MCF 10A (cell line): ENCODE results near the gene ADAM10. TPM values are rescaled to one million over a fixed set of nuclear protein-coding genes. Genes with fewer than 3 reads are reported as not detected.

ENCODE experiments used
- BruUV-seq: library from RNA; stranded (reverse); fragments of 400-500 nt; replicated peaks from 2 replicates; lab custom pipeline; 2021; lab: Mats Ljungman, UMichigan
- CTCF ChIA-PET: fragments of 300-600 bp; sonication (Branson Sonifier 250); formaldehyde crosslinking; extraction: SDS; loops from one replicate; lab custom pipeline; 2021; ENCODE audit warnings: antibody characterized with exemption, inconsistent platforms; lab: Yijun Ruan, JAX
- POLR2A ChIA-PET: fragments of 300-600, 350-650 bp; sonication (Branson Sonifier 250); formaldehyde crosslinking; extraction: SDS; loops from one replicate; lab custom pipeline; 2020; ENCODE audit warnings: antibody characterized with exemption, inconsistent platforms; lab: Yijun Ruan, JAX
- DNase-seq: peaks from one replicate; pipeline ENCODE4 v3.0.0-alpha.2; 2018; ENCODE audit not compliant: unreplicated experiment
- H3K27ac Mint-ChIP-seq: one replicate; pipeline ENCODE4 v1.8.0; 2022; ENCODE audit warnings: mild to moderate bottlenecking, low read depth, mixed read lengths; ENCODE audit not compliant: unreplicated experiment
- H3K27me3 Mint-ChIP-seq: one replicate; pipeline ENCODE4 v1.8.0; 2022; ENCODE audit warnings: mixed read lengths; ENCODE audit not compliant: insufficient read depth, unreplicated experiment
- H3K36me3 Mint-ChIP-seq: one replicate; pipeline ENCODE4 v1.8.0; 2022; ENCODE audit warnings: mild to moderate bottlenecking, moderate library complexity, mixed read lengths; ENCODE audit not compliant: insufficient read depth, unreplicated experiment
- H3K4me1 Mint-ChIP-seq: one replicate; pipeline ENCODE4 v1.8.0; 2022; ENCODE audit warnings: mixed read lengths; ENCODE audit not compliant: insufficient read depth, unreplicated experiment
- H3K4me3 Mint-ChIP-seq: one replicate; pipeline ENCODE4 v1.8.0; 2022; ENCODE audit warnings: mild to moderate bottlenecking, moderate library complexity, mixed read lengths; ENCODE audit not compliant: unreplicated experiment
- H3K9me3 Mint-ChIP-seq: one replicate; pipeline ENCODE4 v1.8.0; 2022; ENCODE audit warnings: mixed read lengths; ENCODE audit not compliant: unreplicated experiment
- CTCF ChIP-seq: fragments of 200-600 bp; IDR thresholded peaks from one replicate; pipeline ENCODE4 v1.8.0; 2022; ENCODE audit warnings: antibody characterized with exemption, mild to moderate bottlenecking; ENCODE audit not compliant: unreplicated experiment
- intact Hi-C: fragments of 100-400 bp; cut with micrococcal nuclease; formaldehyde crosslinking; loops from 2 replicates; pipeline ENCODE4 v1.14.1; 2022
- total RNA-seq: library from RNA; stranded (reverse); gene quantifications from 2 replicates; pipeline ENCODE4 v1.2.3, GENCODE V29; 2022

ADAM10 gene
- total RNA-seq, 1 experiment from 2014 or later: 87.5 TPM

GRCh38 chr15:58639002-58639756, 110.3 kb downstream of the ADAM10 start:
- Mint-ChIP-seq H3K27me3 (no peaks in the 10 kb centered on the region), H3K4me1 (no peaks in the 10 kb centered on the region), H3K4me3 (no peak overlapping the region), H3K27ac (no peak overlapping the region), H3K36me3 (peaks cover 20% of the 10 kb centered on the region), H3K9me3 (no peaks in the 10 kb centered on the region)
- no TSS peak for BruUV-seq
- CTCF ChIA-PET: interaction anchor here (0.6 kb wide), 1 partner anchor 427 kb away, joined by 3 read pairs; no protein-coding TSS in a partner anchor
- intact Hi-C loops: no loop called here
- no peak for TF ChIP-seq CTCF
- POLR2A ChIA-PET: interaction anchor here (0.6 kb wide), 2 partner anchors 21 to 127 kb away, joined by 3 to 5 read pairs; no protein-coding TSS in a partner anchor
- DNase-seq: no peak

- no TSS peak for BruUV-seq
- DNase-seq: no peak
- intact Hi-C loops: no loop called here
- H3K9me3 Mint-ChIP-seq: no peaks in the 10 kb centered on the region
- H3K36me3 Mint-ChIP-seq: peaks cover 4% of the 10 kb centered on the region
- no peak overlapping the region for H3K27ac Mint-ChIP-seq
- ChIA-PET CTCF (interaction anchor here (0.7 kb wide), 1 partner anchor 172 kb away, joined by 3 read pairs; no protein-coding TSS in a partner anchor), POLR2A (no interaction called here)
- no peak for TF ChIP-seq CTCF
- no peak overlapping the region for H3K4me3 Mint-ChIP-seq
- H3K4me1 Mint-ChIP-seq: peaks cover 20% of the 10 kb centered on the region
- H3K27me3 Mint-ChIP-seq: no peaks in the 10 kb centered on the region
These were observed 116.7 kb downstream of the ADAM10 start for GRCh38 chr15:58632789-58633188.

- DNase-seq: no peak
- H3K9me3 Mint-ChIP-seq: no peaks in the 10 kb centered on the region
- ChIA-PET POLR2A (no interaction called here), CTCF (interaction anchor here (1.0 kb wide), 1 partner anchor 403 kb away, joined by 3 read pairs; no protein-coding TSS in a partner anchor)
- H3K4me3 Mint-ChIP-seq: no peak overlapping the region
- intact Hi-C loops: no loop called here
- H3K27me3 Mint-ChIP-seq: no peaks in the 10 kb centered on the region
- peaks cover under 1% of the 10 kb centered on the region for H3K36me3 Mint-ChIP-seq
- peaks cover 27% of the 10 kb centered on the region for H3K4me1 Mint-ChIP-seq
- BruUV-seq: no TSS peak
- TF ChIP-seq CTCF: no peak
- H3K27ac Mint-ChIP-seq: no peak overlapping the region
These were observed 118.2 kb downstream of the ADAM10 start for GRCh38 chr15:58631319-58631718.

GRCh38 chr15:58629625-58630024, 119.9 kb downstream of the ADAM10 start:
- Mint-ChIP-seq H3K27me3 (no peaks in the 10 kb centered on the region), H3K27ac (peak overlapping the region; percentile 87), H3K4me1 (peaks cover 27% of the 10 kb centered on the region), H3K4me3 (no peak overlapping the region), H3K36me3 (no peaks in the 10 kb centered on the region), H3K9me3 (no peaks in the 10 kb centered on the region)
- DNase-seq: no peak
- CTCF ChIA-PET: interaction anchor here (0.7 kb wide), 1 partner anchor 118 kb away, joined by 3 read pairs; no protein-coding TSS in a partner anchor
- intact Hi-C loops: no loop called here
- TF ChIP-seq CTCF: no peak
- BruUV-seq: no TSS peak
- POLR2A ChIA-PET: interaction anchor here (1.6 kb wide), 1 partner anchor 120 kb away, joined by 6 read pairs; the partner anchor contains the start of gene ADAM10
